H1 (cell line): ENCODE data around the gene MYO5B. TPM values are rescaled to one million over a fixed set of nuclear protein-coding genes. Genes with fewer than 3 reads are reported as not detected.

Source experiments
- EZH2 ChIP-seq: fragments of 200-600 bp; sonication (generic); IDR thresholded peaks from 2 replicates; pipeline ENCODE4 v1.7.1; 2012; ENCODE audit warnings: low read depth, mild to moderate bottlenecking, moderate library complexity, low read length, inconsistent platforms; ENCODE audit not compliant: severe bottlenecking
- MAFK ChIP-seq: IDR thresholded peaks from 2 replicates; pipeline ENCODE4 v1.6.1; 2012; ENCODE audit warnings: low read depth, mild to moderate bottlenecking, improper control_type of control experiment, low read length
- PHF8 ChIP-seq: fragments of 200-600 bp; sonication (generic); conservative IDR thresholded peaks from 2 replicates; pipeline ENCODE4 v1.7.1; 2012; ENCODE audit warnings: low read depth, mild to moderate bottlenecking, inconsistent platforms, low read length, moderate library complexity
- SAP30 ChIP-seq: fragments of 300-600 bp; sonication (generic); IDR thresholded peaks from 2 replicates; pipeline ENCODE4 v1.7.1; 2012; ENCODE audit warnings: low read length, moderate library complexity, mild to moderate bottlenecking, inconsistent platforms; ENCODE audit not compliant: insufficient read depth, insufficient replicate concordance
- TEAD4 ChIP-seq: IDR thresholded peaks from 2 replicates; pipeline ENCODE4 v1.6.1; 2012; ENCODE audit warnings: low read depth, low read length, inconsistent platforms, mixed read lengths
- polyA plus RNA-seq, 7 experiments: library from polyadenylated mRNA; depleted of rRNA in 3 of 7; stranded (reverse) in 5 of 7; unstranded in 2 of 7; fragments of >200 nt in 5 of 7; fragments of 200-250 nt in 2 of 7; gene quantifications; 1 replicate in 5 of 7; 2 replicates in 1 of 7; 4 replicates in 1 of 7; pipeline versions ENCODE4 v1.2.1 to v1.2.3, GENCODE V29; 2011 to 2013; ENCODE audit warnings: missing spikeins in 2 of 7, mixed read lengths in 2 of 7
- total RNA-seq: library from RNA; stranded (reverse); fragmentation: NEBNext Ultra II Directional; extraction: Animal tissue kit (Norgen Biotek cat#: 25700); gene quantifications from 2 replicates; pipeline ENCODE4 v1.2.1, GENCODE V29; 2021
- TF ChIP-seq, protein P1 (sequence below): fragments of 300-600 bp; sonication (generic); IDR thresholded peaks from 2 replicates; pipeline ENCODE4 v1.7.1; 2012; ENCODE audit warnings: low read length, moderate library complexity, mild to moderate bottlenecking, inconsistent platforms; ENCODE audit not compliant: insufficient replicate concordance

The MYO5B gene
- total and polyA plus RNA-seq, 2 of the 8 experiments (the other 6 are each of a cell fraction or from before 2014, with no cell fraction given): 6.4 to 7.7 TPM

DNA sequence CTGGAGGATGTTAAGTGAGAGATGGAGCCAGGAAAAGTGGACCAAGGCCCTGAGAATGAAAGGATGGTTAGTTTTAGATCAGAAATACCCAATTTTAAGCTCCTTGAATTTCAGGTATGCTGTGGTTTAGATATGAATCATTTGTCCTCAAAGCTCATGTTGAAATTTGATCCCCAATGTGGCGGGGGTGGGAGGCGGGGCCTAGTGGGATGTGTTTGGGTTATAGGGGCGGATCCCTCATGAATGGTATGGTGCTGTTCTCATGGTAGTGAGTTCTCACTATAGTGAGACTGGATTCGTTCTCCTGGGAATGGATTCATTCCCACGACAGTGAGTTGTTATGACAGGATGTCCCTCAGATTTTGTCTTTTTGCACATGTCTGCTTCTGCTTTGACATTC is 11.4 kb downstream of the MYO5B start (continued):
- TF ChIP-seq, protein P1, sequence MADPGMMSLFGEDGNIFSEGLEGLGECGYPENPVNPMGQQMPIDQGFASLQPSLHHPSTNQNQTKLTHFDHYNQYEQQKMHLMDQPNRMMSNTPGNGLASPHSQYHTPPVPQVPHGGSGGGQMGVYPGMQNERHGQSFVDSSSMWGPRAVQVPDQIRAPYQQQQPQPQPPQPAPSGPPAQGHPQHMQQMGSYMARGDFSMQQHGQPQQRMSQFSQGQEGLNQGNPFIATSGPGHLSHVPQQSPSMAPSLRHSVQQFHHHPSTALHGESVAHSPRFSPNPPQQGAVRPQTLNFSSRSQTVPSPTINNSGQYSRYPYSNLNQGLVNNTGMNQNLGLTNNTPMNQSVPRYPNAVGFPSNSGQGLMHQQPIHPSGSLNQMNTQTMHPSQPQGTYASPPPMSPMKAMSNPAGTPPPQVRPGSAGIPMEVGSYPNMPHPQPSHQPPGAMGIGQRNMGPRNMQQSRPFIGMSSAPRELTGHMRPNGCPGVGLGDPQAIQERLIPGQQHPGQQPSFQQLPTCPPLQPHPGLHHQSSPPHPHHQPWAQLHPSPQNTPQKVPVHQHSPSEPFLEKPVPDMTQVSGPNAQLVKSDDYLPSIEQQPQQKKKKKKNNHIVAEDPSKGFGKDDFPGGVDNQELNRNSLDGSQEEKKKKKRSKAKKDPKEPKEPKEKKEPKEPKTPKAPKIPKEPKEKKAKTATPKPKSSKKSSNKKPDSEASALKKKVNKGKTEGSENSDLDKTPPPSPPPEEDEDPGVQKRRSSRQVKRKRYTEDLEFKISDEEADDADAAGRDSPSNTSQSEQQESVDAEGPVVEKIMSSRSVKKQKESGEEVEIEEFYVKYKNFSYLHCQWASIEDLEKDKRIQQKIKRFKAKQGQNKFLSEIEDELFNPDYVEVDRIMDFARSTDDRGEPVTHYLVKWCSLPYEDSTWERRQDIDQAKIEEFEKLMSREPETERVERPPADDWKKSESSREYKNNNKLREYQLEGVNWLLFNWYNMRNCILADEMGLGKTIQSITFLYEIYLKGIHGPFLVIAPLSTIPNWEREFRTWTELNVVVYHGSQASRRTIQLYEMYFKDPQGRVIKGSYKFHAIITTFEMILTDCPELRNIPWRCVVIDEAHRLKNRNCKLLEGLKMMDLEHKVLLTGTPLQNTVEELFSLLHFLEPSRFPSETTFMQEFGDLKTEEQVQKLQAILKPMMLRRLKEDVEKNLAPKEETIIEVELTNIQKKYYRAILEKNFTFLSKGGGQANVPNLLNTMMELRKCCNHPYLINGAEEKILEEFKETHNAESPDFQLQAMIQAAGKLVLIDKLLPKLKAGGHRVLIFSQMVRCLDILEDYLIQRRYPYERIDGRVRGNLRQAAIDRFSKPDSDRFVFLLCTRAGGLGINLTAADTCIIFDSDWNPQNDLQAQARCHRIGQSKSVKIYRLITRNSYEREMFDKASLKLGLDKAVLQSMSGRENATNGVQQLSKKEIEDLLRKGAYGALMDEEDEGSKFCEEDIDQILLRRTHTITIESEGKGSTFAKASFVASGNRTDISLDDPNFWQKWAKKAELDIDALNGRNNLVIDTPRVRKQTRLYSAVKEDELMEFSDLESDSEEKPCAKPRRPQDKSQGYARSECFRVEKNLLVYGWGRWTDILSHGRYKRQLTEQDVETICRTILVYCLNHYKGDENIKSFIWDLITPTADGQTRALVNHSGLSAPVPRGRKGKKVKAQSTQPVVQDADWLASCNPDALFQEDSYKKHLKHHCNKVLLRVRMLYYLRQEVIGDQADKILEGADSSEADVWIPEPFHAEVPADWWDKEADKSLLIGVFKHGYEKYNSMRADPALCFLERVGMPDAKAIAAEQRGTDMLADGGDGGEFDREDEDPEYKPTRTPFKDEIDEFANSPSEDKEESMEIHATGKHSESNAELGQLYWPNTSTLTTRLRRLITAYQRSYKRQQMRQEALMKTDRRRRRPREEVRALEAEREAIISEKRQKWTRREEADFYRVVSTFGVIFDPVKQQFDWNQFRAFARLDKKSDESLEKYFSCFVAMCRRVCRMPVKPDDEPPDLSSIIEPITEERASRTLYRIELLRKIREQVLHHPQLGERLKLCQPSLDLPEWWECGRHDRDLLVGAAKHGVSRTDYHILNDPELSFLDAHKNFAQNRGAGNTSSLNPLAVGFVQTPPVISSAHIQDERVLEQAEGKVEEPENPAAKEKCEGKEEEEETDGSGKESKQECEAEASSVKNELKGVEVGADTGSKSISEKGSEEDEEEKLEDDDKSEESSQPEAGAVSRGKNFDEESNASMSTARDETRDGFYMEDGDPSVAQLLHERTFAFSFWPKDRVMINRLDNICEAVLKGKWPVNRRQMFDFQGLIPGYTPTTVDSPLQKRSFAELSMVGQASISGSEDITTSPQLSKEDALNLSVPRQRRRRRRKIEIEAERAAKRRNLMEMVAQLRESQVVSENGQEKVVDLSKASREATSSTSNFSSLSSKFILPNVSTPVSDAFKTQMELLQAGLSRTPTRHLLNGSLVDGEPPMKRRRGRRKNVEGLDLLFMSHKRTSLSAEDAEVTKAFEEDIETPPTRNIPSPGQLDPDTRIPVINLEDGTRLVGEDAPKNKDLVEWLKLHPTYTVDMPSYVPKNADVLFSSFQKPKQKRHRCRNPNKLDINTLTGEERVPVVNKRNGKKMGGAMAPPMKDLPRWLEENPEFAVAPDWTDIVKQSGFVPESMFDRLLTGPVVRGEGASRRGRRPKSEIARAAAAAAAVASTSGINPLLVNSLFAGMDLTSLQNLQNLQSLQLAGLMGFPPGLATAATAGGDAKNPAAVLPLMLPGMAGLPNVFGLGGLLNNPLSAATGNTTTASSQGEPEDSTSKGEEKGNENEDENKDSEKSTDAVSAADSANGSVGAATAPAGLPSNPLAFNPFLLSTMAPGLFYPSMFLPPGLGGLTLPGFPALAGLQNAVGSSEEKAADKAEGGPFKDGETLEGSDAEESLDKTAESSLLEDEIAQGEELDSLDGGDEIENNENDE: no peak
- TF ChIP-seq TEAD4 (no peak), EZH2 (no peak), MAFK (no peak), SAP30 (no peak), PHF8 (no peak)
